Neural progenitor cell (in vitro differentiated cells): ENCODE results near the gene SMARCB1.

ENCODE experiments used
- CTCF ChIP-seq: fragments of 200-600 bp; sonication (generic); IDR thresholded peaks from 2 replicates; pipeline ENCODE4 v1.5.1; 2017; ENCODE audit warnings: antibody characterized with exemption, mild to moderate bottlenecking
- EZH2 ChIP-seq: fragments of 200-600 bp; sonication (generic); IDR thresholded peaks from 2 replicates; pipeline ENCODE4 v1.6.1; 2017; ENCODE audit warnings: antibody characterized with exemption, mild to moderate bottlenecking, moderate library complexity

- TF ChIP-seq CTCF (peak; percentile 64), EZH2 (no peak)
These were observed 75.3 kb downstream of the SMARCB1 start for GRCh38 chr22:23862103-23862502.
